K562 (cell line): ENCODE results near the gene SCP2. TPM values are rescaled to one million over a fixed set of nuclear protein-coding genes. Genes with fewer than 3 reads are reported as not detected.

Experiments
- ATAC-seq: fragments of 200-7000 bp; cut with Tn5 transposase; 3 replicates; pipeline ENCODE4 v1.9.1; 2020; ENCODE audit warnings: moderate library complexity
- BruUV-seq: library from RNA; stranded (reverse); fragments of 400-500 nt; replicated peaks from 2 replicates; lab custom pipeline; 2021; lab: Mats Ljungman, UMichigan
- CTCF ChIA-PET: fragments of 300-600 bp; formaldehyde crosslinking; extraction: SDS; loops from one replicate; lab custom pipeline; 2021; ENCODE audit warnings: low intra/inter-chr PET ratio; lab: Yijun Ruan, JAX
- POLR2A ChIA-PET: fragments of 300-600, 350-650 bp; sonication (Branson Sonifier 250); formaldehyde crosslinking; extraction: SDS; loops from one replicate; lab custom pipeline; 2021; ENCODE audit warnings: antibody characterized with exemption, inconsistent platforms; lab: Yijun Ruan, JAX
- DNase-seq, 4 experiments: peaks; one replicate each; pipeline versions ENCODE4 v3.0.0 to v3.0.0-alpha.2; 2011 to 2018; ENCODE audit warnings: low spot score in 3 of 4, mixed read lengths in 3 of 4; ENCODE audit errors: extremely low read depth in 1 of 4
- FAIRE-seq: peaks from 2 replicates; lab custom pipeline; 2011; peaks lifted over from hg19 to GRCh38; lab: Jason Lieb, UNC
- H2AFZ ChIP-seq: 2 replicates; pipeline ENCODE4 v1.6.0; 2011; ENCODE audit warnings: low read depth, low read length, control low read depth, inconsistent platforms
- H3K27ac ChIP-seq: fragments of 200-600 bp; 3 replicates; pipeline ENCODE4 v1.8.0; 2011; ENCODE audit warnings: low read depth, mild to moderate bottlenecking, control low read depth, inconsistent platforms, low read length, moderate library complexity, mixed read lengths; ENCODE audit errors: extremely low read depth
- H3K27me3 ChIP-seq, 2 experiments: fragments of 300-600 bp in 1 of 2; 2 replicates in 1 of 2; 3 replicates in 1 of 2; pipeline versions ENCODE4 v1.6.0 to v1.8.0; 2011; ENCODE audit warnings: inconsistent platforms in 2 of 2, low read length in 2 of 2, mild to moderate bottlenecking in 1 of 2, mixed read lengths in 1 of 2, moderate library complexity in 1 of 2; ENCODE audit not compliant: control insufficient read depth in 2 of 2, insufficient read depth in 2 of 2
- H3K36me3 ChIP-seq: fragments of 300-600 bp; 3 replicates; pipeline ENCODE4 v1.8.0; 2011; ENCODE audit warnings: mild to moderate bottlenecking, low read length, inconsistent platforms; ENCODE audit not compliant: control insufficient read depth, insufficient read depth
- H3K4me1 ChIP-seq, 2 experiments: fragments of 200-600 bp in 1 of 2; replicated peaks in 1 of 2; 2 replicates in 1 of 2; 3 replicates in 1 of 2; pipeline versions ENCODE4 v1.5.1 to v1.8.0; 2011; ENCODE audit warnings: inconsistent platforms in 2 of 2, low read length in 2 of 2, mild to moderate bottlenecking in 1 of 2, mixed read lengths in 1 of 2, moderate library complexity in 1 of 2; ENCODE audit not compliant: control insufficient read depth in 2 of 2, insufficient read depth in 2 of 2
- H3K4me2 ChIP-seq: 2 replicates; pipeline ENCODE4 v1.6.1; 2011; ENCODE audit warnings: low read length, control low read depth, inconsistent platforms, mixed read lengths; ENCODE audit not compliant: insufficient read depth
- H3K4me3 ChIP-seq: fragments of 200-600 bp; sonication (generic), shearing (Covaris generic); 2 replicates; pipeline ENCODE4 v1.5.1; 2016; ENCODE audit warnings: control low read depth, inconsistent platforms
- H3K79me2 ChIP-seq: fragments of 200-600 bp; 3 replicates; pipeline ENCODE4 v1.8.0; 2011; ENCODE audit warnings: low read length, inconsistent platforms; ENCODE audit not compliant: control insufficient read depth, insufficient read depth
- H3K9ac ChIP-seq, 2 experiments: 2 replicates each; pipeline versions ENCODE4 v1.6.0 to v1.6.1; 2011; ENCODE audit warnings: low read depth in 2 of 2, low read length in 2 of 2, control low read depth in 1 of 2, inconsistent platforms in 1 of 2, mild to moderate bottlenecking in 1 of 2, mixed read lengths in 1 of 2; ENCODE audit not compliant: insufficient read depth in 1 of 2
- H3K9me1 ChIP-seq: one replicate; pipeline ENCODE4 v1.6.0; 2011; ENCODE audit warnings: inconsistent platforms, mild to moderate bottlenecking, low read length, moderate library complexity; ENCODE audit not compliant: control insufficient read depth, insufficient read depth
- H3K9me3 ChIP-seq: replicated peaks from 2 replicates; pipeline ENCODE4 v1.5.1; 2011; ENCODE audit warnings: low read depth, low read length, inconsistent platforms; ENCODE audit not compliant: control insufficient read depth, insufficient read depth
- H4K20me1 ChIP-seq: replicated peaks from 2 replicates; pipeline ENCODE4 v1.6.1; 2011; ENCODE audit warnings: low read length, inconsistent platforms, mixed read lengths; ENCODE audit not compliant: control insufficient read depth, insufficient read depth
- CTBP1 ChIP-seq: fragments of 450-650 bp; IDR thresholded peaks from 2 replicates; pipeline ENCODE4 v1.6.1; 2016; ENCODE audit warnings: borderline replicate concordance
- MEIS2 ChIP-seq: fragments of 450-650 bp; IDR thresholded peaks from 2 replicates; pipeline ENCODE4 v1.6.1; 2014; ENCODE audit warnings: mild to moderate bottlenecking; ENCODE audit not compliant: partially characterized antibody
- NFATC3 ChIP-seq: fragments of 450-650 bp; IDR thresholded peaks from 2 replicates; pipeline ENCODE4 v1.6.1; 2017; ENCODE audit warnings: mild to moderate bottlenecking
- POLR2A ChIP-seq: fragments of 450-650 bp; conservative IDR thresholded peaks from 2 replicates; pipeline ENCODE4 v1.6.1; 2016
- PYGO2 ChIP-seq: fragments of 450-650 bp; IDR thresholded peaks from 2 replicates; pipeline ENCODE4 v1.6.1; 2016; ENCODE audit warnings: mild to moderate bottlenecking, missing genetic modification characterization, moderate library complexity, missing compliant biosample characterization
- RBM39 ChIP-seq: fragments of 200-400 bp; formaldehyde crosslinking; optimal IDR thresholded peaks from 2 replicates; pipeline ENCODE3; 2018; ENCODE audit warnings: low read depth, low read length
- SMARCA4 ChIP-seq: fragments of 450-650 bp; IDR thresholded peaks from 2 replicates; pipeline ENCODE4 v1.6.1; 2016
- ZC3H8 ChIP-seq: fragments of 450-650 bp; IDR thresholded peaks from 2 replicates; pipeline ENCODE4 v1.6.1; 2017
- ZNF79 ChIP-seq: fragments of 250-450 bp; sonication (Bioruptor Pico); IDR thresholded peaks from 2 replicates; pipeline ENCODE4 v1.4.0; 2020; ENCODE audit warnings: low read depth, mild to moderate bottlenecking, moderate library complexity
- WGBS: fragments of 100-300 bp; shearing (Covaris generic); methylation state at CpG from one replicate; pipeline ENCODE4 v1.1.6; 2016; ENCODE audit warnings: low coverage, mixed read lengths; ENCODE audit not compliant: insufficient coverage; ENCODE audit errors: missing lambda C conversion rate; 5-methylcytosine and 5-hydroxymethylcytosine counted together
- in situ Hi-C: fragments of 300-500 bp; cut with MboI; formaldehyde crosslinking; loops from 4 replicates; pipeline ENCODE4 v1.15.0; 2018; ENCODE audit warnings: inconsistent platforms, mixed read lengths
- intact Hi-C: fragments of 100-400 bp; cut with micrococcal nuclease; formaldehyde crosslinking; loops from 2 replicates; pipeline ENCODE4 v1.14.2; 2022
- polyA plus RNA-seq, 8 experiments: library from polyadenylated mRNA; depleted of rRNA in 4 of 8; stranded (reverse) in 5 of 8; unstranded in 3 of 8; fragments of >200 nt; fragmentation: Nextera tagmentation in 2 of 8; fragmentation: Illumina TruSeq in 1 of 8; extraction: Ambion mirVana in 2 of 8; extraction: Trizol in 1 of 8; gene quantifications; 2 replicates each; pipeline versions ENCODE4 v1.2.1 to v1.2.3, GENCODE V29; 2011 to 2014; ENCODE audit warnings: inconsistent platforms in 1 of 8, missing spikeins in 1 of 8
- total RNA-seq, 7 experiments: library from RNA; depleted of rRNA in 6 of 7; stranded (reverse); fragments of >200 nt in 6 of 7; fragmentation: Illumina TruSeq in 2 of 7; extraction: Trizol in 2 of 7; gene quantifications; 2 replicates each; pipeline versions ENCODE4 v1.2.1 to v1.2.3, GENCODE V29; 2011 to 2021; ENCODE audit warnings: low replicate concordance in 1 of 7

Gene SCP2
- total and polyA plus RNA-seq, 9 of the 15 experiments (the other 6 are each of a cell fraction or from before 2014, with no cell fraction given), result 63.8 to 258 (median 106) TPM

DNA sequence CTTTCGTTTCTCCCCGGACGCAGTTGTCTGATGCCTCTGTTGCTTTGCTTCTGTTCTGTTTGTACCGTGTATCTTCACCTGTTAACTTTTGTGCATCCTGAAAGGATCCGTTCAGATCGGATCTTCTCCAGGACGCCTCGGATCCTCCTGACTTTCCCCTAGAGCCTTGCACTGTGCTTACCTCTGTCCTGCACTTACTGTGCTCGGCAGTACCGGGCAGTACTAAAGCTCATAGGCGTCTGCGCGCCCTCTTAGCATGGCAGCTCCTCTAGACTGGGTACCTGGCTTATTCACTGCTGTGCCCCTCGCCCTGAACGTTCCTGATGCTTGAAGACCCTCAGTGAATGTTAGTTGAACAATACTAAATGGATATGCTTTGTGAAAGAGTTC is 934 bp downstream of the SCP2 start:
- no peaks in the 10 kb centered on the region for H3K9me1 ChIP-seq
- H3K4me2 ChIP-seq, result peak overlapping the region; percentile 73
- ChIA-PET POLR2A (interaction anchor here (1.0 to 1.5 kb wide), 2 partner anchors 10 to 14 kb away, joined by 3 to 6 read pairs; no protein-coding TSS in a partner anchor), CTCF (no interaction called here)
- in situ Hi-C loops, result no loop called here
- H3K9me3 ChIP-seq, result no peaks in the 10 kb centered on the region
- FAIRE-seq (peak; percentile 15), DNase-seq (no peak), ATAC-seq (peak; percentile 62)
- TF ChIP-seq NFATC3 (no peak), POLR2A (no peak), CTBP1 (peak; percentile 27; the same call in 1 of the 2 replicates), SMARCA4 (no peak), RBM39 (no peak), MEIS2 (no peak), PYGO2 (tag) (no peak), ZNF79 (no peak), ZC3H8 (no peak)
- H3K9ac ChIP-seq, result peak overlapping the region; percentile 68 to 95
- H3K27ac ChIP-seq, result no peak overlapping the region; the same call in 2 of the 3 replicates
- peaks cover 2 to 21% of the 10 kb centered on the region in 2 experiments; a peak in 2 of 5 replicates for H3K4me1 ChIP-seq
- 32% methylated on average over 15 of the region's 15 CpGs for WGBS
- no TSS peak for BruUV-seq
- no peaks in the 10 kb centered on the region for H3K36me3 ChIP-seq
- H3K4me3 ChIP-seq, result peak overlapping the region; percentile 53
- peaks cover 2% of the 10 kb centered on the region; the same call in 1 of the 3 replicates for H3K79me2 ChIP-seq
- intact Hi-C loops, result no loop called here
- H2AFZ ChIP-seq, result peak overlapping the region; percentile 85
- H4K20me1 ChIP-seq, result no peaks in the 10 kb centered on the region
- no peaks in the 10 kb centered on the region; a peak in 1 of 5 replicates for H3K27me3 ChIP-seq
